ENCODE data around the gene MFRP. TPM values are rescaled to one million over a fixed set of nuclear protein-coding genes. Genes with fewer than 3 reads are reported as not detected.

MFRP gene
- total and polyA plus RNA-seq, 9 of the 15 experiments (the other 6 are each of a cell fraction or from before 2014, with no cell fraction given), result not detected

DNA sequence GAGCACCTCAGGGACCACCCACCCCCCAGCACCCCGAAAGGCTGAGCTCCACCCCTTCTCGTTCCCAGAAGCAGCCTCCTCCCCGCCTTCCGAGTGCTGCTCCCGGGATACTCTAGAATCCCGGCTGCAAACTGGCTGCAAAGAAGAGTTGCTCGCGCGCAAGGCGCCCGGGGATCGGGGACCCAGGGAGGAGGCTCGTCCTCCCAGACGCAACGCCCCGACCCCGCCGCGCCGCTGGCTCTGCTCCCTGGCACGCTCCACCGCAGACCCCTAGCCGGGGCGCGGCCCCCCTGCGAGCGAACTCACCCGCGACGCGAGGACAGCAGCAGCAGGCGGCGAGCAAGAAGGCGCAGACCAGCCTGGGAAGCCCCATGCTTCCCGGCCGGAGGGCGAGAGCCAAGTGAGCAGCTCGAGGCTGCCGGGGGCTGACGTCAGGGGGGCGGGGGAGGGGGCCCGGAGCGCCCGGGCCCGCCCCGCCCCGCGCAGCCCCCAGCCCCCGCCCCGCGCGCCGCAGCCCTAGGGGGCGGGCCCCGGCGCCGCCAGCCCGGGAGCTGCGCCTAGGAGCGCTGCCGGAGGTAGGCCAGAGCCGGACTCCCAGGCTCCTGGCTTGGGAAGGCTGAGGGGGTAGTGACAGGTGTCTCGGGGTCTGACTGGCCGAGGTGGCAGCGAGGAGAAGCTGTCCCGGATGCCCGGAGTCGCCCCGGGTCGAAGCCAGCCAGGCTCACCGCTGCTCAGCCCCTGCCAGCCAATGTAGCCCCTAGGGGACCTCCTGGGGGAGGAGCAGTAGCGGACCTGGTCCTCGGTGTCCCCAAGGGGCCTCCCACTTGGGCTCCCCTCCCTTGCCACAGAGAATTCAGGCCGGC, 29.5 kb downstream of the MFRP start, which contains the start of gene MCAM (continued):
- TF ChIP-seq, protein P1, sequence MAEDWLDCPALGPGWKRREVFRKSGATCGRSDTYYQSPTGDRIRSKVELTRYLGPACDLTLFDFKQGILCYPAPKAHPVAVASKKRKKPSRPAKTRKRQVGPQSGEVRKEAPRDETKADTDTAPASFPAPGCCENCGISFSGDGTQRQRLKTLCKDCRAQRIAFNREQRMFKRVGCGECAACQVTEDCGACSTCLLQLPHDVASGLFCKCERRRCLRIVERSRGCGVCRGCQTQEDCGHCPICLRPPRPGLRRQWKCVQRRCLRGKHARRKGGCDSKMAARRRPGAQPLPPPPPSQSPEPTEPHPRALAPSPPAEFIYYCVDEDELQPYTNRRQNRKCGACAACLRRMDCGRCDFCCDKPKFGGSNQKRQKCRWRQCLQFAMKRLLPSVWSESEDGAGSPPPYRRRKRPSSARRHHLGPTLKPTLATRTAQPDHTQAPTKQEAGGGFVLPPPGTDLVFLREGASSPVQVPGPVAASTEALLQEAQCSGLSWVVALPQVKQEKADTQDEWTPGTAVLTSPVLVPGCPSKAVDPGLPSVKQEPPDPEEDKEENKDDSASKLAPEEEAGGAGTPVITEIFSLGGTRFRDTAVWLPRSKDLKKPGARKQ (CRISPR knock-in tag; IDR thresholded peaks at IDR 0.05), result no peak
- TF ChIP-seq, protein P2, sequence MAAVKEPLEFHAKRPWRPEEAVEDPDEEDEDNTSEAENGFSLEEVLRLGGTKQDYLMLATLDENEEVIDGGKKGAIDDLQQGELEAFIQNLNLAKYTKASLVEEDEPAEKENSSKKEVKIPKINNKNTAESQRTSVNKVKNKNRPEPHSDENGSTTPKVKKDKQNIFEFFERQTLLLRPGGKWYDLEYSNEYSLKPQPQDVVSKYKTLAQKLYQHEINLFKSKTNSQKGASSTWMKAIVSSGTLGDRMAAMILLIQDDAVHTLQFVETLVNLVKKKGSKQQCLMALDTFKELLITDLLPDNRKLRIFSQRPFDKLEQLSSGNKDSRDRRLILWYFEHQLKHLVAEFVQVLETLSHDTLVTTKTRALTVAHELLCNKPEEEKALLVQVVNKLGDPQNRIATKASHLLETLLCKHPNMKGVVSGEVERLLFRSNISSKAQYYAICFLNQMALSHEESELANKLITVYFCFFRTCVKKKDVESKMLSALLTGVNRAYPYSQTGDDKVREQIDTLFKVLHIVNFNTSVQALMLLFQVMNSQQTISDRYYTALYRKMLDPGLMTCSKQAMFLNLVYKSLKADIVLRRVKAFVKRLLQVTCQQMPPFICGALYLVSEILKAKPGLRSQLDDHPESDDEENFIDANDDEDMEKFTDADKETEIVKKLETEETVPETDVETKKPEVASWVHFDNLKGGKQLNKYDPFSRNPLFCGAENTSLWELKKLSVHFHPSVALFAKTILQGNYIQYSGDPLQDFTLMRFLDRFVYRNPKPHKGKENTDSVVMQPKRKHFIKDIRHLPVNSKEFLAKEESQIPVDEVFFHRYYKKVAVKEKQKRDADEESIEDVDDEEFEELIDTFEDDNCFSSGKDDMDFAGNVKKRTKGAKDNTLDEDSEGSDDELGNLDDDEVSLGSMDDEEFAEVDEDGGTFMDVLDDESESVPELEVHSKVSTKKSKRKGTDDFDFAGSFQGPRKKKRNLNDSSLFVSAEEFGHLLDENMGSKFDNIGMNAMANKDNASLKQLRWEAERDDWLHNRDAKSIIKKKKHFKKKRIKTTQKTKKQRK (IDR thresholded peaks at IDR 0.05; ENCODE audit: borderline replicate concordance, low read depth, low read length), result no peak
- TF ChIP-seq, protein P3, sequence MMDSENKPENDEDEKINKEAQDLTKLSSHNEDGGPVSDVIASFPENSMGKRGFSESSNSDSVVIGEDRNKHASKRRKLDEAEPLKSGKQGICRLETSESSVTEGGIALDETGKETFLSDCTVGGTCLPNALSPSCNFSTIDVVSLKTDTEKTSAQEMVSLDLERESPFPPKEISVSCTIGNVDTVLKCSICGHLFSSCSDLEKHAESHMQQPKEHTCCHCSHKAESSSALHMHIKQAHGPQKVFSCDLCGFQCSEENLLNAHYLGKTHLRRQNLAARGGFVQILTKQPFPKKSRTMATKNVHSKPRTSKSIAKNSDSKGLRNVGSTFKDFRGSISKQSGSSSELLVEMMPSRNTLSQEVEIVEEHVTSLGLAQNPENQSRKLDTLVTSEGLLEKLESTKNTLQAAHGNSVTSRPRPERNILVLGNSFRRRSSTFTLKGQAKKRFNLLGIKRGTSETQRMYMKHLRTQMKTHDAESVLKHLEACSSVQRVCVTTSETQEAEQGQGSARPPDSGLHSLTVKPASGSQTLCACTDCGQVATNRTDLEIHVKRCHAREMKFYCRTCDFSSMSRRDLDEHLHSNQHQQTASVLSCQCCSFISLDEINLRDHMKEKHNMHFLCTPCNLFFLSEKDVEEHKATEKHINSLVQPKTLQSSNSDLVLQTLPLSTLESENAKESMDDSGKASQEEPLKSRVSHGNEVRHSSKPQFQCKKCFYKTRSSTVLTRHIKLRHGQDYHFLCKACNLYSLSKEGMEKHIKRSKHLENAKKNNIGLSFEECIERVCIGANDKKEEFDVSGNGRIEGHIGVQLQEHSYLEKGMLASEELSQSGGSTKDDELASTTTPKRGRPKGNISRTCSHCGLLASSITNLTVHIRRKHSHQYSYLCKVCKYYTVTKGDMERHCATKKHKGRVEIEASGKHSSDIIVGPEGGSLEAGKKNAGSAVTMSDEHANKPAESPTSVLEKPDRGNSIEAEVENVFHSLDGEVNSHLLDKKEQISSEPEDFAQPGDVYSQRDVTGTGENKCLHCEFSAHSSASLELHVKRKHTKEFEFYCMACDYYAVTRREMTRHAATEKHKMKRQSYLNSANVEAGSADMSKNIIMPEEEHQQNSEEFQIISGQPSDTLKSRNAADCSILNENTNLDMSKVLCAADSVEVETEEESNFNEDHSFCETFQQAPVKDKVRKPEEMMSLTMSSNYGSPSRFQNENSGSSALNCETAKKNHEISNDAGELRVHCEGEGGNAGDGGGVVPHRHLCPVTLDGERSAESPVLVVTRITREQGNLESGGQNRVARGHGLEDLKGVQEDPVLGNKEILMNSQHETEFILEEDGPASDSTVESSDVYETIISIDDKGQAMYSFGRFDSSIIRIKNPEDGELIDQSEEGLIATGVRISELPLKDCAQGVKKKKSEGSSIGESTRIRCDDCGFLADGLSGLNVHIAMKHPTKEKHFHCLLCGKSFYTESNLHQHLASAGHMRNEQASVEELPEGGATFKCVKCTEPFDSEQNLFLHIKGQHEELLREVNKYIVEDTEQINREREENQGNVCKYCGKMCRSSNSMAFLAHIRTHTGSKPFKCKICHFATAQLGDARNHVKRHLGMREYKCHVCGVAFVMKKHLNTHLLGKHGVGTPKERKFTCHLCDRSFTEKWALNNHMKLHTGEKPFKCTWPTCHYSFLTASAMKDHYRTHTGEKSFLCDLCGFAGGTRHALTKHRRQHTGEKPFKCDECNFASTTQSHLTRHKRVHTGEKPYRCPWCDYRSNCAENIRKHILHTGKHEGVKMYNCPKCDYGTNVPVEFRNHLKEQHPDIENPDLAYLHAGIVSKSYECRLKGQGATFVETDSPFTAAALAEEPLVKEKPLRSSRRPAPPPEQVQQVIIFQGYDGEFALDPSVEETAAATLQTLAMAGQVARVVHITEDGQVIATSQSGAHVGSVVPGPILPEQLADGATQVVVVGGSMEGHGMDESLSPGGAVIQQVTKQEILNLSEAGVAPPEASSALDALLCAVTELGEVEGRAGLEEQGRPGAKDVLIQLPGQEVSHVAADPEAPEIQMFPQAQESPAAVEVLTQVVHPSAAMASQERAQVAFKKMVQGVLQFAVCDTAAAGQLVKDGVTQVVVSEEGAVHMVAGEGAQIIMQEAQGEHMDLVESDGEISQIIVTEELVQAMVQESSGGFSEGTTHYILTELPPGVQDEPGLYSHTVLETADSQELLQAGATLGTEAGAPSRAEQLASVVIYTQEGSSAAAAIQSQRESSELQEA (IDR thresholded peaks at IDR 0.05; ENCODE audit: low read depth), result no peak
- no peak for TF ChIP-seq BCL6 (CRISPR knock-in tag; IDR thresholded peaks at IDR 0.05)
- TF ChIP-seq, protein P4, sequence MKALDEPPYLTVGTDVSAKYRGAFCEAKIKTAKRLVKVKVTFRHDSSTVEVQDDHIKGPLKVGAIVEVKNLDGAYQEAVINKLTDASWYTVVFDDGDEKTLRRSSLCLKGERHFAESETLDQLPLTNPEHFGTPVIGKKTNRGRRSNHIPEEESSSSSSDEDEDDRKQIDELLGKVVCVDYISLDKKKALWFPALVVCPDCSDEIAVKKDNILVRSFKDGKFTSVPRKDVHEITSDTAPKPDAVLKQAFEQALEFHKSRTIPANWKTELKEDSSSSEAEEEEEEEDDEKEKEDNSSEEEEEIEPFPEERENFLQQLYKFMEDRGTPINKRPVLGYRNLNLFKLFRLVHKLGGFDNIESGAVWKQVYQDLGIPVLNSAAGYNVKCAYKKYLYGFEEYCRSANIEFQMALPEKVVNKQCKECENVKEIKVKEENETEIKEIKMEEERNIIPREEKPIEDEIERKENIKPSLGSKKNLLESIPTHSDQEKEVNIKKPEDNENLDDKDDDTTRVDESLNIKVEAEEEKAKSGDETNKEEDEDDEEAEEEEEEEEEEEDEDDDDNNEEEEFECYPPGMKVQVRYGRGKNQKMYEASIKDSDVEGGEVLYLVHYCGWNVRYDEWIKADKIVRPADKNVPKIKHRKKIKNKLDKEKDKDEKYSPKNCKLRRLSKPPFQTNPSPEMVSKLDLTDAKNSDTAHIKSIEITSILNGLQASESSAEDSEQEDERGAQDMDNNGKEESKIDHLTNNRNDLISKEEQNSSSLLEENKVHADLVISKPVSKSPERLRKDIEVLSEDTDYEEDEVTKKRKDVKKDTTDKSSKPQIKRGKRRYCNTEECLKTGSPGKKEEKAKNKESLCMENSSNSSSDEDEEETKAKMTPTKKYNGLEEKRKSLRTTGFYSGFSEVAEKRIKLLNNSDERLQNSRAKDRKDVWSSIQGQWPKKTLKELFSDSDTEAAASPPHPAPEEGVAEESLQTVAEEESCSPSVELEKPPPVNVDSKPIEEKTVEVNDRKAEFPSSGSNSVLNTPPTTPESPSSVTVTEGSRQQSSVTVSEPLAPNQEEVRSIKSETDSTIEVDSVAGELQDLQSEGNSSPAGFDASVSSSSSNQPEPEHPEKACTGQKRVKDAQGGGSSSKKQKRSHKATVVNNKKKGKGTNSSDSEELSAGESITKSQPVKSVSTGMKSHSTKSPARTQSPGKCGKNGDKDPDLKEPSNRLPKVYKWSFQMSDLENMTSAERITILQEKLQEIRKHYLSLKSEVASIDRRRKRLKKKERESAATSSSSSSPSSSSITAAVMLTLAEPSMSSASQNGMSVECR (CRISPR knock-in tag; IDR thresholded peaks at IDR 0.05), result peak; percentile 63; the same call in 1 of the 2 replicates
- TF ChIP-seq SRSF7 (optimal IDR thresholded peaks at IDR 0.05; ENCODE audit: low read depth, low read length), result no peak
- no peak for TF ChIP-seq RBM25 (IDR thresholded peaks at IDR 0.05; ENCODE audit: low read depth, low read length, severe bottlenecking)

Data from K562 (cell line).